ENCODE results near the gene TMEM63A.

Gene TMEM63A

DNA sequence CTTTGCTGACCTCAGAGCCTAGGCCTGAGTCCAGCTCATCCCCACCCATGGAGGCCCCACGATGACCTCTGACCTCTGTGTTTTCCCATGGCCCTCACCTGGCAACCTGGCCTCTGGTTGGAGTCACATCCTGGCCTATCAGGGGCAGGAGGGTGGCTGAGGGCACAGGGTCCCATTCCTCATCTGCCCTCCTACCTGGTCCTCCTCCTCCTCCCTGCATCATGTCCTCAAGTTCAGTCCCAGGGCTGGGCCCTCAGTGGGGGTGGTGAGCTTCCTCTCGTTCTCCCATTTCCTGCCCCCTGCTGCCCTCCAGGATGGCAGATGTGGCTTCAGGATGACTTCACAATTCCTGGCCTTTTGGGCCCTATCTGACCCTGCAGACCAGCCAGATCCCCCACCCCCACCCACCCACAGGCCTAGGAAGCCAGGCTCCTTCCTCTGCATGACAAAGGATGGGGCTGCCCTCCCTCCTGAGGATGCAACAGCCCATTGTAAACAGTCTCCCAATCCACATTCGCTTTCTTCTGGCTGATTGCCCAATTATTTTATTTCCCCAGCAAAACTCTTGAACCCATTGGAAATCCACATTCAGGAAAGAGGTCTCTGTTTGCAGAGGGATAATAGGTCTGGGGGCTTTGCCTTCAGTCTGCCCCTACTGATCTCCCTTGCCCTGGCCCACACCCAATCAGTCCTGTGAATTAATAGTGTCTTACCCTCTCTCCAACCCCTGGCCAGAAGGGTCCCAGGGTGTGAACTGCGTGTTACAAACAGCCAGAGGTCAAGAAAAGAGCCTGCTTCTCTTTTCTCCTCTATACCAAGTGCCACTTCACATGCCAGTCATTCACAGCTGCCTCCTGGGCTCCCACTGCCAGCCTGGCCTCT lies 17.1 kb upstream of the TMEM63A start:
- Histone ChIP-seq H3K36me3 (ENCODE audit: insufficient read depth, low read length) (no peaks in the 10 kb centered on the region), H3K4me3 (ENCODE audit: low read length) (no peak overlapping the region), H3K9me3 (ENCODE audit: low read length) (no peaks in the 10 kb centered on the region), H2AFZ (ENCODE audit: low read depth, low read length) (no peak overlapping the region), H3K4me1 (ENCODE audit: insufficient read depth, low read length) (peaks cover 12% of the 10 kb centered on the region), H3K27me3 (ENCODE audit: insufficient read depth, low read length) (no peaks in the 10 kb centered on the region)

- no peaks in the 10 kb centered on the region for H3K9me3 ChIP-seq (ENCODE audit: low read length)
- H3K36me3 ChIP-seq (ENCODE audit: insufficient read depth, low read length) = no peaks in the 10 kb centered on the region
- H3K4me1 ChIP-seq (ENCODE audit: insufficient read depth, low read length) = peaks cover 12% of the 10 kb centered on the region
- H3K27me3 ChIP-seq (ENCODE audit: insufficient read depth, low read length) = no peaks in the 10 kb centered on the region
- no peak overlapping the region for H2AFZ ChIP-seq (ENCODE audit: low read depth, low read length)
- H3K4me3 ChIP-seq (ENCODE audit: low read length) = no peak overlapping the region
These were observed 15.7 kb upstream of the TMEM63A start for GRCh38 chr1:225897595-225898514.

DNA sequence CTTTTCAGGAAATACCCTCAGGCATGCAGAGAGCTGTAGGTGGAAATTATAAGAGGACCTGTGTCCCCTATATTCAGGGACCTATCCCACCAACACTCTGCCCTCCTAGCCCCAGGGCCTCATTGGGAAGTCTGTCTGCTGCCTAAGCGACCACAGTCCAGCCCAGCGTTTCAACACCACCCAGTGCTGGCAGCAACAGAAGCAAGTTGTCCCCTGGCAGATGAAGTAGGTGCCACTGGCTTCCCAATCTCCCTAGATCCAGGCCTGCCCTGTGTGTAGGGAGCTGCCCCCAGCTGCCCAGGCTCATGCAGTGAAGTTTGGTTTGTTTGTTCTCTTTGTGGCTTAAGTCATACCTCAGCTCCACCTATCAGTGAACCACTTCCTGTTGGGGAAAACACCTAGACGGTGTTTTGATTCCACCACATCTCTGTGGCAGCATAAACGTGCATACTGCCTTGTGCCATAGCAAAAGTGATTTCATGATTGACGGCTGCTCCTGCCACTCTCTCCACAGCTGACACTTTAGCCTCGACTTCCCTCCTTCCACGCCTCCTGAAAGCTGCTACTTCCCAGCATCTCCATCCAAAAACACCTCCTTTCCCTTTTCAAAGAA lies 14.9 kb upstream of the TMEM63A start:
- Histone ChIP-seq H3K9me3 (ENCODE audit: low read length) (no peaks in the 10 kb centered on the region), H3K4me3 (ENCODE audit: low read length) (no peak overlapping the region), H3K4me1 (ENCODE audit: insufficient read depth, low read length) (peaks cover 12% of the 10 kb centered on the region), H3K27me3 (ENCODE audit: insufficient read depth, low read length) (no peaks in the 10 kb centered on the region), H3K36me3 (ENCODE audit: insufficient read depth, low read length) (no peaks in the 10 kb centered on the region), H2AFZ (ENCODE audit: low read depth, low read length) (no peak overlapping the region)

DNA sequence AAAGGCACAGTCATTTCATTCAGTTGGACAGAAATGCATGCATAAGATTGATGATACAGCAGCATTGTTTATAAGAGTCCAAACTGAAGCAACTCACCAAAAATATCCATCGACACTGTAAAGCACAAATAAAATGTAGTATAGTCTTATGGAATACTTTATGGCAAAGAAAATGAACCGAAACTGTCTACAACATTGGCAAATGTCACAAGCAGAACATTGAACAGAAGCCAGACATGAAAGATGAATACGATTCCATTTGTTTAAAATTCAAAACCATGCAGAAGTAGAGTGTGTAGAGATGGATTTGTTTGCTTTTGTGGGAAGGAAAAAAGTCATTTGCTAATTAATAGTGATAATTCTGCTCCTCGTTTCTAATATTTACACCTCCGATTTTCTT lies 14.3 kb upstream of the TMEM63A start:
- no peak overlapping the region for H3K4me3 ChIP-seq (ENCODE audit: low read length)
- H3K27me3 ChIP-seq (ENCODE audit: insufficient read depth, low read length) = no peaks in the 10 kb centered on the region
- peaks cover 12% of the 10 kb centered on the region for H3K4me1 ChIP-seq (ENCODE audit: insufficient read depth, low read length)
- no peaks in the 10 kb centered on the region for H3K36me3 ChIP-seq (ENCODE audit: insufficient read depth, low read length)
- no peaks in the 10 kb centered on the region for H3K9me3 ChIP-seq (ENCODE audit: low read length)
- H2AFZ ChIP-seq (ENCODE audit: low read depth, low read length) = no peak overlapping the region

GRCh38 chr1:225892307-225892706 lies 10.1 kb upstream of the TMEM63A start:
- H3K27me3 ChIP-seq (ENCODE audit: insufficient read depth, low read length) = peaks cover 6% of the 10 kb centered on the region
- no peaks in the 10 kb centered on the region for H3K36me3 ChIP-seq (ENCODE audit: insufficient read depth, low read length)

GRCh38 chr1:225891229-225891972 lies 9.2 kb upstream of the TMEM63A start:
- peaks cover 8% of the 10 kb centered on the region for H3K4me1 ChIP-seq (ENCODE audit: insufficient read depth, low read length)
- no peaks in the 10 kb centered on the region for H3K36me3 ChIP-seq (ENCODE audit: insufficient read depth, low read length)
- no peaks in the 10 kb centered on the region for H3K9me3 ChIP-seq (ENCODE audit: low read length)
- H3K4me3 ChIP-seq (ENCODE audit: low read length) = no peak overlapping the region
- peaks cover 6% of the 10 kb centered on the region for H3K27me3 ChIP-seq (ENCODE audit: insufficient read depth, low read length)
- no peak overlapping the region for H2AFZ ChIP-seq (ENCODE audit: low read depth, low read length)

More at GRCh38 chr1:225892307-225892706, 10.1 kb upstream of the TMEM63A start:
- H2AFZ ChIP-seq (ENCODE audit: low read depth, low read length) = no peak overlapping the region
- H3K9me3 ChIP-seq (ENCODE audit: low read length) = no peaks in the 10 kb centered on the region
- peaks cover 6% of the 10 kb centered on the region for H3K4me1 ChIP-seq (ENCODE audit: insufficient read depth, low read length)
- no peak overlapping the region for H3K4me3 ChIP-seq (ENCODE audit: low read length)

DNA sequence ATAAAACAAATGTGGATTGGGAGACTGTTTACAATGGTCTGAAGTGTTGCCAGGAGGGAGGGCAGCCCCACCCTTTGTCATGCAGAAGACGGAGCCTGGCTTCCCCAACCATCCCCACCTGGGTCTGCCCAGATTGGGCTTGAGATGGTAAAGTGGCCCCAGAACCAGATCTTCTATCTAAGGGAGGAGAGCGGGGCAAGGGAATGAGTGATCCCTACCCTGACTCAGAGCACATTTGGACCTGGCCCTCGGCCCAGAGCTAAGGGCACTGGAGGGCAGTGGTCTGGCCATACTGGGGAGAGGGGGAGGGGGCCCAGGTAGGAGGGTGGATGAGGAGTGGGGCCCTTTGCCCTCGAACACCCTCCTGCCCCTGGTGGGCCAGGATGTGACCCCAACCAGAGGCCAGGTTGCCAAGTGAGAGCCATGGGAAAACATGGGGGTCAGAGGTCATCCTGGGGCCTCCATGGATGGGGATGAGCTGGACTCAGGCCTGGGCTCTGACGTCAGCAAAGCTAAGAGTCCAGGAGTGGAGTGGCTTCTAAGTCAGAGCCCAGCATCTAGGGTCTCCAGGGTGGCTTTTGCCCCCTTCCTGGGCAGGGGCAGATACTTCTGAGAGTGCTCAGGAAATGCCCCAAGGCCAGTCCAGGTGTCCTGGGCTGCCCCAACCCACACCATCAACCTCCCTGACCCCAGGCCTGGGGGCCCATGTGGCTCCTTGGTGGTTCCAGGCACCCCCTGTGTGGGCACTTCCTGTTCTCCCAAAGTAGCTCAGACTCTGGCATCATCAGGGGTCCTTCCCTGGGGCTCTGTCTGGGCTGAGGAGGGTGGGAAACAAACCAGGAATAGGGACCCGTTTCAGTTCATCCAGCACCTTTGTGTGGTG lies 8.4 kb upstream of the TMEM63A start:
- H3K27me3 ChIP-seq (ENCODE audit: insufficient read depth, low read length) = peaks cover 6% of the 10 kb centered on the region
- H3K36me3 ChIP-seq (ENCODE audit: insufficient read depth, low read length) = no peaks in the 10 kb centered on the region
- H3K4me3 ChIP-seq (ENCODE audit: low read length) = no peak overlapping the region
- no peak overlapping the region for H2AFZ ChIP-seq (ENCODE audit: low read depth, low read length)
- peaks cover 8% of the 10 kb centered on the region for H3K4me1 ChIP-seq (ENCODE audit: insufficient read depth, low read length)
- no peaks in the 10 kb centered on the region for H3K9me3 ChIP-seq (ENCODE audit: low read length)

DNA sequence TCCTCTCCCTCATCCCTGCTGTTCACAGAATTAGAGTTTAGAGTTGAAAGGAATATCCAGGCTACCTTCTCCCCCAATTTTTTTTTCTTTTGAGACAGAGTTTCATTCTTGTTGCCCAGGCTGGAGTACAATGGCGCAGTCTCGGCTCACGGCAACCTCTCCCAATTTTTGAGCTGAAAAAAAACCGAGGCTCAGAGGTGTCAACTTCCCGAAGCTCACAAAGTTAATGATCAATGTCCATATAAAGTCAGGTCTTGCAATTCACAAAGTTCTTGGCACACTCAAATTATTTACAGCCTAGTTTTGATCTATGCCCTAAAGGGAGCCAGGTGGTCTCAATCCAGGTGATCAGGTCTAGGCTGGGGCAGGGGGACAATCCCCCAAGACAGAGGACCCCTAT lies 7.6 kb upstream of the TMEM63A start:
- no peak overlapping the region for H2AFZ ChIP-seq (ENCODE audit: low read depth, low read length)
- H3K9me3 ChIP-seq (ENCODE audit: low read length) = no peaks in the 10 kb centered on the region
- H3K36me3 ChIP-seq (ENCODE audit: insufficient read depth, low read length) = no peaks in the 10 kb centered on the region
- no peak overlapping the region for H3K4me3 ChIP-seq (ENCODE audit: low read length)
- H3K4me1 ChIP-seq (ENCODE audit: insufficient read depth, low read length) = peaks cover 8% of the 10 kb centered on the region
- H3K27me3 ChIP-seq (ENCODE audit: insufficient read depth, low read length) = peaks cover 6% of the 10 kb centered on the region

DNA sequence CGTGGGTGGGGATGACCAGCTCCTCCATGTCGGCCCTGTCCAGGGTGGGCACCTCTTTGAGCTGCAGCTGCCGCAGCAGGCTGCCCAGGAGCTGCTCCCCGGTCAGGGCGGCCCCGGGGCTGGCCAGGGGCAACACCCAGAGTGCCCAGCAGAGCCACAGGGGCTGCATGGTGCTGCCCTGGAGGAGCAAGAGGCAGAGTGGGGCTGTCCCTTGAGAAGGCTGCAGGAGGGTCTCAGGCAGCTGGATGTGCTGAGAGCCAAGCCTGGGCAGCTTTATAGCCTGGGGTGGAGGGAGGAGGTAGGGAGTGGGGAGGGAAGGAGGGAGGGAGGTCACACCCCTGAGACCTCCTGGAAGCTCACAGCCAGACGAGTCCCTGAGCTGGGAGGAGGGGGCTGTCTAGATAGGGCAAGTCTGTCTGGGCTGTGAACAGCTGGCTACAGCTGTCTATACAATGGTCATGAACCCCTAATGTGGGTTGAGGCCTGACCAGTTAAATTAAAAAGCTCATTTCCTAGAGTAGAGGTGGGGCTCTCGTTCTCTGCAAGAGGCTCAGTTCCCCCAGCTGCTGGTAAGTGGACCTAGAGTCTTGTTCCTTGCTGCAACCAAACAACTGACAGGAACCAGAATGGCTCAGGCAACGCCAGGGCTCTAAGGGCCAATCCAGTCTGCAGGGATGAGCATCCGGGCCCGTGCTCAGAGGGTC lies 6.9 kb upstream of the TMEM63A start, which contains the start of gene LEFTY1:
Gene LEFTY1 (minus strand): TSS at position 249 of the 704 bp plus-strand sequence. CDS start 80 bp downstream, at position 169.
- H3K4me1 ChIP-seq (ENCODE audit: insufficient read depth, low read length) = peaks cover 8% of the 10 kb centered on the region
- peak within 1 kb of the TSS; percentile 40 for H2AFZ ChIP-seq (ENCODE audit: low read depth, low read length)
- no peak within 1 kb of the TSS for H3K4me3 ChIP-seq (ENCODE audit: low read length)
- H3K27me3 ChIP-seq (ENCODE audit: insufficient read depth, low read length) = peaks cover 6% of the 10 kb centered on the region
- no peaks in the 10 kb centered on the region for H3K9me3 ChIP-seq (ENCODE audit: low read length)
- no peaks in the 10 kb centered on the region for H3K36me3 ChIP-seq (ENCODE audit: insufficient read depth, low read length)

DNA sequence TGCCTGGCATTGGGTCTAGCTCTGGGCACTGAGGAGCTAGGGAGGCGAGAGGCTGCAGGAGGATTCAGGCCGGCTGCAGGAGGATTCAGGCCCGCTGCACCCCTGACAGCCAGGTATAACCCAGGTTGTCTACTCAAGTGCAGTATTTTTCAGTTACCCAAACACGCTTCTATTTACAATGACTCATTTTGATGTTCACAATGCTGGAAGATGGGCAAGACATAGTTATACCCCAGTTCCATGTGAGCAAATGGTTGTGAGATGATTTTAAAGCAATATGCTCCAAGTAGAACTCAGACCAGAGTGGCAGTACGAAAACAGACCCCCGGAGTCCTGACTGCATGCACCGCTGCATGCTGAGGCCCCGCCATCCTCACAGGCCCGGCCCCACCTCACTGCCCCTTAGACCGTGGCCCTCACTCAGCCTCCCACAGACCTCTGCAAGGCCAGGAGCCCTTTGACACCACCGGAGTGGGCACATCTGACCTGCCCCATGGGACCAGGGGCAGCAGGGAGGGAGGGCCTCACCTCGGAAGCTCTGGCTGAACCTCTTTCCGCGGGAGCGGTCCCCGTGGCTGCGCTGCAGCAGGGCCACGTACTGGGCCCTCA lies 6.2 kb upstream of the TMEM63A start:
- H2AFZ ChIP-seq (ENCODE audit: low read depth, low read length) = peak overlapping the region; percentile 40
- H3K4me1 ChIP-seq (ENCODE audit: insufficient read depth, low read length) = peaks cover 8% of the 10 kb centered on the region
- peaks cover 6% of the 10 kb centered on the region for H3K27me3 ChIP-seq (ENCODE audit: insufficient read depth, low read length)
- H3K36me3 ChIP-seq (ENCODE audit: insufficient read depth, low read length) = no peaks in the 10 kb centered on the region
- no peak overlapping the region for H3K4me3 ChIP-seq (ENCODE audit: low read length)
- no peaks in the 10 kb centered on the region for H3K9me3 ChIP-seq (ENCODE audit: low read length)

All from neuron (in vitro differentiated cells).